GM04503 (cell line): ENCODE measurements around the gene COG6.
A peak's percentile ranks its signal among the peaks of the same experiment; 100 is the strongest.

Source experiments
- DNase-seq: peaks from one replicate; pipeline ENCODE4 v3.0.0-alpha.2; 2012; ENCODE audit warnings: low read depth

Gene COG6

DNA sequence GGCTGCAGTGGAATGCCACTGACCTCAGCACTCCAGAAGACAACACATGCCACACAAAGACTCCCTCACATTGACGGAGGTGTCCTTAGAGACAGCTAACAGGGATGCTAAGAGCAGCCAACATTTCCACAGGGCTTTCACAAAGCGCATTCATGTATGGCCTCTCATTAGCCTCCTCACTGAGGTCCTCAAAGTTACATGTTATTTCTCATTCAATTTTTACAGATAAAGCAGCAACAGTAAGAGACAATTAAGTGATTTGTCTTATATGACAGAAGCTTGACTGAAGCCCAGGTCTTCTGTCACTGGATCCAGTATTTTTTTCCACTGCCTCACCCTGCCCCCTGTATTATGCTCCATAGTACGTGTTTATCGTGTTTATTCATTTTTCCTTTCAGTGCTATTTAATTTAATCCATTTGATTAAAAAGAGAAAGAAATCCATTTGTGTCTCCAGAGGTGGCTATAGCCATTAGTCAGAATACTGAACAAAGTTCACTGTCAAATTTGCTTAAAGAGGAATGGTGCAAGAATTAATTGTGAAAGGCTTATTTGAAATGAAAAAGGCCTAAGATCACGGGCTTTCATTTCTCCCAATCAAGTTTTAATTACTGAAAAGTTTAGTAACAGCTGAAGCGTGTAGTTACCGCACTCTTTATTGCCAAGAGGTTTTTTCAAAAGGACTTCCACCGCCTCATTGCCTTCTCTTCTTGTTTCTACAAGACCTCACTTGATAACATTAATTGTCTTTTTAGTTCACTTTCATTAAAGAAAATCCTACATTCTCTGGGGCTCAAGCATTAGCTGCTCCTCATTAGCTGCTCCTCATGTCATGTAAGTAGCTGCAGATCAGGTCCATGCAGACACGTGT, 115.0 kb downstream of the COG6 start:
- no peak for DNase-seq

DNA sequence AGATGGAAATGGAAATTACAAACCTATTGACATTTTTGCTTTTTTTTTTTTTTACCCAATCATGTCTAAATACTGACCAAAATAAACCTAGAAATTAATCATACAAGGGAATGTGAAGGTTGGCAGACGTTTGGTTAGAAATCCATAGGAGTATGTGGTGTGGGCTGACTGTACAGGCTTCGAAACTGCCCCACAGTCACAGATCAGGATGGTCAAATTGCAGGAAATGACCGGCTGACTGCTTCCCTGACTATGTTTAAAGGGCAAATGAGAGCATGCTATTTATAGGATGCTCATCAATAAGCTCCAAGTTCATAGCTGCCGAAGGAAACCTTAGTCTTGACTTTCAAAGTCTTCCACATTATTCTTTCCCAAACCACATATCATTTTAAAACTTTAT, 118.4 kb downstream of the COG6 start:
- DNase-seq = peak; percentile 14

DNA sequence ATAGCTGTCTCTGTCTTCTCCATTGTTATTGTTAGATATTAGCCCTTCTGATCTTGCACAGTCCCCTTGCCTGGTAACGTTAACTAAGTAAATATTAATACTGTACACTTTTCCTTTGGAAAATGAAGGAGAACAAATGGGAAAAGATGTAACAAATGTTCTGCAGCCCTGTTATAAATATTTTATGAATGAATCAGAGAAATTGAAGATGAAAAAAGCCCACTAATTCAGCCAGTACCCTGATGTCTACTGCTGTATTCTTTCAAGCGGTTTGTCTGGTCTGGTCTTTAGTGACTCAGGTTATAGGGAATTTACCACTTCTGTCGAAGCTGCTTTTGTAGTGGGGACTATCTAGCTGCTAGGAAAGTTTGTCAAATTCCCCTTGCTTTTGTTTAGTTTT, 121.0 kb downstream of the COG6 start:
- DNase-seq = peak; percentile 22

DNA sequence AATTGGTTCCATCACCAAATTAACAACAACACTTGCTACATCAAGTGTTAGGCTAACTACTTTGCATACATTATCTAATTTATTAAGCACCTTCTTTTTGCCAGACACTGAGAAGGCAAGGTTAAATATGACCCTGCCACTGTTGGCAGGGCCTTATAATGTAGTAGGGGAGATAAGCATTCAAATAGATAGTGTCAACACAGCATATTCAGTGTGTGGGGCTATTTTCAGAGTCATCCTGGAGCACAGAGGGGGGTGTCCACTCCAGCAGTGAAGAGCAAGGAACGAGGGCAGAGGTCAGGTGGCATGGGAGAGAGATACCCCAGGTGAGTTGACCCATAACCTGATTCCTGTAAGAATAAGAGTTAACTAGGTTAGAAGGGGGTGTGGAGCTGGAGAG, 121.6 kb downstream of the COG6 start:
- no peak for DNase-seq

DNA sequence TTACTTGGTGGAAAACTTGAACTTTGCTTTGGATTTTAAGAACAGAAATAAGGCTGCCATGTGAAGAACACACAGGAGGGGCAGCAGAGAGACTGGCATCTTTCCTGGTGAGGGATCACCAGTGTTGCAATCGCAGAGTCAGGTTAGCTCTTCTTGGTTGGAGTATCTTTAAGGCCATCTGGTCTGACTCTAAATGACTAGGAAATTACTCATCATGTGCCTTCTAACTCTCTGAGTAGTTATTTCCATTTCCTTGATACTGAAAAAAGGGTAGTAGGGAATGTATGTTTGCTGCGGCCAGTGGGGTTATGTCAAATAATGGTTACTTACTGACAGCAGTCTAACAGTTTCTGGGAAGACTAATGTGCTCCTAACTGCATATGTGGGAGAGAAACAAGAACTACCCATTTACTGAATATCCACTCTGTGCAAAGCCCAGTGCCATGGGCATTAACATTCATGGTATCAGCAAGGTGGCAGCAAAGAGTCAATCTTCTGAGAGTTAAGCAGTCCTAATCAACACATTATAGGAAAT, 122.1 kb downstream of the COG6 start:
- DNase-seq = peak; percentile 60

DNA sequence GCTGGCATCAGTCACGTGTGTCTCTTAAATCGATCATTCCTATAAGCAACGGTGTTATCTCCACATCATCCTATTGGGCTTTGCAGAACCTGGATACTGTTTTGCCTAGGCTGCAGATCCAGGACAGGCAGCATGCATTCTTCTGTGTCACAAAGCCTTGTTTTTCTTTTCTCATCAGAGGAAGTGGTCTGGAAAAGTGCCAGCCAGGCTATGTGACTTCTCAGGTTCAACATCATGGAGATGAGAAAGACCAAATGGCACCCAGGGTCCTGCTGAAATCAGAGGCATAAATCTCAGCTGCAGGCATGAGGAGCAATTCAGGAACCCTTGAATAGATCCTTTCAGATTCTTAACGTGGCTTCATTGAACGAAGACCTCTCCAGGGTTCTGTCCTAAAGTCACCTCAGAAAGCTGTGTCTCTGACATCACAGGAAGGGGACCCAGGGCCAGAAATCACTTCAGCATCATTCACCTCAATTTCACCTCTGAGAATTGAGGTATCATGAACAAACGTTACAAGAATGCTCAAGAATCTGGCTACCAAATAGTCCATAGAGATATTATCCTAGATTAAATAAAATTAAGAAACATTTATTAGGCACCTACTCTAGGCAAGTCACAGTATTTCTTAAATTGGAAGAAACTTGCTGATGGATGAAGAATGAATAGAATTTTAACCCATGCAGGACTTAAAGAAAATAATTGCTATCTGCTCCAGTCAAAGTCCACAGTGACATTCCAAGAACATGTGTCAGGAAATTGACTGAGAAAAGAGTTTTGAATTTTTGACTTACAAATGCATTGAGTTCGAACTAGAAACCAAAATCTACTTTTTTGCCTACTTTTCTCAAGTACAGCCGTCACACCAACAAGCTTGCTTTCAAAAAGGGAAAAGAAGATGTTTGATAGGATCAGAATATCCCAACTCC, 124.1 kb downstream of the COG6 start:
- DNase-seq = no peak

DNA sequence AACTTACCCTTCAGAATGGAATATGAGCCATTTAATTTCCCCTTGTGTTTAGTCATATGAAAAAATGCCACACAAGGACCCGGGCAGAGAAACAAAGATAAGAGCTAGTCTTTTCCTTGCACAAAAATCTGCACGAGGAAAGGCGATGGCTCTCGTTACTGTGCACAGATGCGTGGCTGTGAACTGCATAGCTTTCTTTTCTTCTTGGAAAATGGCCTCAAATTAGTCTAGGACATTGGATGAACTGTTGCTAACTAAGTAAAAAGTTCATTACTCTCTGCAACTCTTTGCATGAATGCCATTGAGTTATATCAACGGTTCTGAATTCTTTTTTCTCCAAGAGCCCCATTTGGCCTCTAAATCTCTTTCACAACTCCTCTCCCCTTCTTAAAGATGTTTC, 125.2 kb downstream of the COG6 start:
- no peak for DNase-seq

DNA sequence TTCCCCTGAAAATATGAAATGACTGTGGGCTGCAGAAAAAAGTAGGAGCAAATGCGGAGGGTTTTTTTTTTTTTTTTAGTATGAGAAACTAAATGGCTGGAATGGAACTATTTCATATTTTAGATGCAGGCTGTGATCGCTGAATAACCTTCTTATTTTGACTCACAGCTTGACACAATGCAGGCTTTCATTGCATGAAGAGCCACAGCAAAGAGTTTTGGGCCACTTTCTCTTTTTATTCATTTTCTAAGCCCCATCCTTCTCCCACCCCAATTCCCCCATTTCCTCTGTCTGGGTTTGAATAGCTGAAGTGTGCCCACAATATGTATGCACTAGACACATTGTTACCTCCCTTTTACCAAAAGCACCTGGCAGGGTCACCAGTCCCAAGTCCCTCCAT, 125.9 kb downstream of the COG6 start:
- DNase-seq = no peak

DNA sequence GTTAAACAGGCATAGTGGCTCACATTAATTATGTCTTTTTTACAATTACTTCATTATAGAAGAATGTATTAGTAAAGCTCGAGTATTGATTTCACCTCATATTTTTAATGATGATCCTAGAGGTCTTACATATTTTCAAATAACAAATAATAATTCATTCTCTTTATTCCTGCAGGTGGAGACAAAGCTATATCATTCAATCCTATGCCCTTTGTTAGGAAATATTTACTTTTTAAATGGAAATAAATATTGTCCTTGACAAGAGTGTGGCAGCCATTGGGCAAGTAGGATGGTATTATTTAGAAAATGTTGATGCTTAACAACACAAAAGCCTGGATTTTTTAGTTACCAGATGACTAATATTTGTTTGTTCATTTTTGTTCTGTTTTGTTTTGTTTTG, 127.6 kb downstream of the COG6 start:
- DNase-seq = no peak

DNA sequence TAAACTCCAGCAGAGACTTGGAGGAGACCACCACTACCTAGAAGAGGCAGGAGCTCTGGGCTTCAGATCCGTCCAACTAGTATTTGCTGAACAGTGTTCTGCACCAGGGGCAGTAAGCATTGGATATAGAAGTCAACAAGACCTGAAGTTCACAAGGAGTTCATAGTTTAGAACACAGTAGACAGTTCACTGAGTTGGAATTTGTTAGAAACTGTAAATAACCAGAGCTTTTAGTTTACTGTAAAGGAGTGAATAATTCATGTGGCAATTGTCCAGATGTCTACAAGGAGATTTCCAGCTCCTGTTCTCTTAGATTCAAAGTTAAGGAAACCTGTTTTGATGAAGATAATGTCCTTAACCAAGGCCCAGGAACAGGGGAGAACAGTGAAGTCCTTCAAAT, 128.9 kb downstream of the COG6 start:
- DNase-seq = no peak

DNA sequence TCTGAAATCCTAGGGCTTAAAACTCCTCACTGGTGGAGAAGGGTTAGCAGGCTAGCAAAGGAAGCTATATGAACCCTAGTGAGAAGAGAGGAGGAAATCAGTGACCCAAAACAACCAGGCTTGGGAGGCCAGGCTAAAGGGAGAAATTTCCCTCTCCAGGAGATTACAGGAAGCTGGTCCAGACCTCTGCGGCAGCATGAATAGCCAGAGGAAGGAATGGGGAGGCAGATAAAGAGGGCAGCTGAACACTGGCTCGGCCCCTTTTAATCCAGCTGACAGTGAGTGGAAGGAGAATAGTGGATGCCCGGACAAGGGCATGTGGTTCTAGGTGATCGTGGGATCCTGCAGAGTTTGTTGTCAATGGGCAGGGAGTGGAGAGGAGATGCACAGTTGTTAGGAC, 130.6 kb downstream of the COG6 start:
- no peak for DNase-seq

DNA sequence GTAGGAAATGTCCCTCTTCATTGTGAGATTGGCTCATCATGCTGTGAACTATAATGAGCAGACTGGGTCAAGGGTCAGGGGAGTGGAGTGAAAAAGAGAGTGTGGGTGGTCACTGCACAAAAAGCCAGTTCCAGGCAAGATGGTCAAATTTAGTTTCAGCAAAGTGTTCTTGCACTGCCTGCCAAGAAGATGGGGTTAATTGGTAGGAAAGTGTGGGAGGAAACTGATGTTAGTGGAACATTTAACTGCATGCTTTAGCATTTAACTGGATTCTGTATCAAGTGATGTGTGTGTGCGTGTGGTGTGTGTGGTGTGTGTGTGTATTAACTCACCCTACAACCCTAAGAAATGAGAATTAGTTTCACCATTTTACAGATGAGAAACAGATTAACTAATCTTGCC, 131.6 kb downstream of the COG6 start:
- no peak for DNase-seq

DNA sequence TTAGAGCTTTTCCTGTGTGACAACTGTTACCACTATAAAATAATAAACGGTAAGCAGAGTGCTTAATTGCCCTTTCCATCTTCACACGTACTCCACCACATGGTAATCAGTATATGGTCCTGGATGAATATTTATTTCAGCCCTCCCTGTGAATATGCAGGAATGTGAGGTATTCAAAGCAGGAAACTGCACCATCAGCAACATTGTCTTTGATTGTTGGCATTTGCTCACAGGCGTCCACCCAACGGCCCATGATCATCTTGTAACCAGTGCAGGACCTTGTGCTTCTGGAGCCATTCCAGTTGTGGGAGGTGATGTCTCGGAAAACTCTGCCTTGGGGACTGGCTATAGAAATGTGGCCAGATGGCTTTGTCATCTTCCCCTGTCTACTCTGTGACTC, 132.6 kb downstream of the COG6 start:
- no peak for DNase-seq

DNA sequence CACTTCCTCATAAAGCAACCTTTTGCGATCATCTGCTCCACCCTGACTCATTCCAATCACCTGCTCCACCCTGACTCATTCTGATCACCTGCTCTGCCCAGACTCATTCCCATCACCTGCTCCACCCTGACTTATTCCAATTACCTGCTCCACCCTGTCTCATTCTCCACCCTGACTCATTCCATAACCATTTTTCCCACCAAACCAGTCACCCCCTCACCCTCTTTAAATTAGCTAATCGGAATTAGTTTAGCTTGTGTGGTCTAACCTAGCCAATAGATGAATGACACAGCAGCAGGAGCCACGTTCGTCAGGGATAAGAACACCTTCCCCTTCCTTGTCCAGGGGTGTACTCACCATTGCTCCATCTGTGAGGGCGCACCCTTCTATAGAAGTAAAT, 134.0 kb downstream of the COG6 start:
- DNase-seq = no peak
